HPDE6-E6E7 (cell line): ENCODE data around the gene OGFOD2.

ENCODE experiments used
- DNase-seq: peaks from one replicate; pipeline ENCODE4 v3.0.0; 2011; ENCODE audit warnings: missing footprints; ENCODE audit errors: extremely low spot score

OGFOD2 gene

DNA sequence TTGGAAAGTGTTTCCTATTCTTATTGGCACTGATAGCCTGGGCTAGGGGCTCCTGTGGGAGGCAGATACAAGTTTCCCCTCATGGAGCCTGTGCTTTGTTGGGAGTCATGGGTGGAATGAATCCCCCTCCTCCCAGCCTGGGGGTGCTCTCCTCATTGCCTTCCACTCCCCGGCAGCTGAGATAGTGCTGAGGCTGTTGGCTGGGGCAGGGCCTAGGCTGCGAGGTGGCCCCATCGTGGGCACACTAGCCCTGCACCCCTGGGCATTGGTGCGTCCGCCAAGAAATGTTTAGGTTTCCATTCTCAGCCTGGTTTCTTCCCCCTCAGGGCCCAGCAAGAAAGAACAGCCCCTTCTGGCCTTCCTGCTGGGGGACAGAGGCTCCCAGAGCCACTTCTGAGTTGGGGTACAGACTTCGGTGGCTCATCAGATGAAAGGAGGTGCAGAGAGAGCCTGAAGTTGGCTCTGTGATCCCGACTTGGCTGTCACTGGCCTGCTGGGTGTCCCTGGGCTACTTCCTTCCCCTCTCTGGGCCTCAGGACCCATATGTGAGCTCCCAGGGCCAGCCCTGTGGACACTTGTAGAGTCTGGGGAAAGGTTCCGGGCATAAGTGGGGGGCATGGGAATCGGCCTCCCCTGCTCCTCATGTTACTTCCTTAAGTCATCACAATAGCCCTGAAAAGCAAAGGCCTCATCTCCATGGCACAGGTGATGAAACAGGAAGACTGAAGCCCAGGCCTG is 2.8 kb downstream of the OGFOD2 start:
- no peak for DNase-seq

GRCh38 chr12:122978507-122978955 is 3.5 kb downstream of the OGFOD2 start:
- no peak for DNase-seq

DNA sequence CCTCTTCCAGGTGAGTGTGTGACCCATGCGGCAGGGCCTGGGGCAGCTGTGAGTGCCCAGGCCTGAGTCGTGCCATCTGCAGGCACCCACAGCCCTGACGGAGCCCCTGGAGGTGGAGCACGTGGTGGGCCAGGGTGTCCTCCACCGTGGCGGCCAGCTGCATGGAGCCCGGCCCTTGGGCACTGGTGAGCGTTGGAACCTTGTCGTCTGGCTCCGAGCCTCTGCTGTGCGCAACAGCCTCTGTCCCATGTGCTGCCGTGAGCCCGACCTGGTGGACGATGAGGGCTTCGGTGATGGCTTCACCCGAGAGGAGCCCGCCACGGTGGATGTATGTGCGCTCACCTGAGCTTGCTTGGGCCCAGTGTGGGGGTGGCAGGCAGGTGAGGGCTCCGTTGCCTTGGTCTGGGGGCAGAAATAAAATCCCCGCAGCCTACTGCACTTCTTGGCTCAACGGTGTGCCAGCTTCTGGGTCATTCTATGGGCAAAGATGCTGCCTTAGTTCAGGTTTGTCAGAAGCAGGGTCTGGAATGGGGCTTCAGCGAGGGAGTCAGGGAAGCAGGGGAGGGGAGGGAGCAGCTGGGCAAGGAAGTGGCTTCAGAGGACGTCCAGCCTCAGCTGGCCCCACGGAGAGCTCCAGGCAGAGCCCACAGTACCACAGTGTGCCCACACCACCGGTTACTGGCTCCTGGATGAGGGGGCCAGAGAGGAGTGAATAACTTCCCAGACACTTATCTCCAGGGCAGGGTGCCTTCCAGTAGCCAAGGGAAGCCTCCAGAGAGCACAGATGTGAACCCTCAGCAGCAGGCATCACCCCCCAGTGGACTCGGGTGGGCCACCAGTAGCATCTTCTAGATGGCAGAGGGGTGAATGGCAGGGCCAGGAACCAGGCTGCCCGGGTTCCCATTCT is 4.2 kb downstream of the OGFOD2 start:
- DNase-seq, result no peak

GRCh38 chr12:122979908-122980182 is 4.8 kb downstream of the OGFOD2 start:
- no peak for DNase-seq

DNA sequence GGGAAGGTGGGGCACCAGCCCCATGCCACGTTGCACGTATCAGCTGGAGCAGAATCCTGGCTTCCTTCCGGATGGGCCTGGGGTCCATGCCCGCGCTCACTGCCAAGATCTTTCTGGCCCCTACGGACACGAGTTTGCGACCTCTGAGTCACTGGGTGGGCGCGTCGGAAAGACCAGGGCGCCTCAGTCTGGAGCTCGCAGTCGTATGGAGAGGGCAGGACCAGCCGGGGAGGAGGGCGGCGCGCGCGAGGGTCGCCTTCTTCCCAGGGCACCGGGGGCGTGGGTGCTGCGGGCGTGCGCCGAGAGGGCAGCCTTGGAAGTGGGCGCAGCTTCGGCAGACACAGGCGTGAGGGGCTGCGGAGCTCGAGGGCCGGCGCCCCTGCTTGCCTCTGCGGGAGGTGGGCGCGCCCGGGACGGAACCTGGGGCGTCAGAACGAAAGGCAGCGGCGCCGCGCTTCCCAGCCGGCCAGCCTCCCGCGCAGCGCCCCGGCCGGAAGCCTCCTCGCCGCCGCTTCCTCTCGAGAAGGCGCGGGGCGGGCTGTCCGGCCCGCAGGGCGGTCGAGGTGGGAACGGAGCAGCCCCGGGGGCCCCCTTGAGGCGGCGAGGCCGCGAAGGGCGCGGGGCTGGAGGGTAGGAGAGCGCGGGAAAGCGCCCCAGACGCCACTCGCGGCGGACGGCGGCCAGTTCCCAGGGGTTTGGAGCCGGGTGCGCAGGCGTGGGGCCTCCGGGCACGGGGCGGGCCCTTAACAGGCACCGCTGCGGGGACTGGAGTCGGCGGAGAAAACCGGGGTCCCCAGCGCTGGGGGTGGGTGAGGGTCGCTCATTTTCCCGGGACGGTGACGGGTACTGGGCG is 5.4 kb downstream of the OGFOD2 start, which contains the start of gene ARL6IP4:
TSS of gene ARL6IP4 (plus strand) at position 499 of the 853 bp plus-strand sequence. CDS start 459 bp downstream, outside the sequence.
- DNase-seq, result peak; percentile 60

DNA sequence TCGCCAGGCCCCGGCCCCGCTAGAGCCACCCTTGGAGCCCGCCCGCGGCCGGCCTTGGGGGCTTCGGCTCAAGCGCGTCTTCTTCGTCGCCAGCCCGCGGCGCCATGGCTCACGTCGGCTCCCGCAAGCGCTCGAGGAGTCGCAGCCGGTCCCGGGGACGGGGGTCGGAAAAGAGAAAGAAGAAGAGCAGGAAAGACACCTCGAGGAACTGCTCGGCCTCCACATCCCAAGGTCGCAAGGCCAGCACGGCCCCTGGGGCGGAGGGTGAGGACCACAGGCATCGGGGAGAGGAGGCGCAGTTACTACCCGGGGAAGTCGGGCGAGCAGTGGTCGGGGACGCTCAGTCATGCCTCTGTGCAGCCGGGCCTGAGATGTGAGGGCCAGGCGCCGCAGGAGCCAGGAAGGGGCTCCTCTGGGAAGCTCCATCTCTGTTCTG is 6.0 kb downstream of the OGFOD2 start:
- no peak for DNase-seq

DNA sequence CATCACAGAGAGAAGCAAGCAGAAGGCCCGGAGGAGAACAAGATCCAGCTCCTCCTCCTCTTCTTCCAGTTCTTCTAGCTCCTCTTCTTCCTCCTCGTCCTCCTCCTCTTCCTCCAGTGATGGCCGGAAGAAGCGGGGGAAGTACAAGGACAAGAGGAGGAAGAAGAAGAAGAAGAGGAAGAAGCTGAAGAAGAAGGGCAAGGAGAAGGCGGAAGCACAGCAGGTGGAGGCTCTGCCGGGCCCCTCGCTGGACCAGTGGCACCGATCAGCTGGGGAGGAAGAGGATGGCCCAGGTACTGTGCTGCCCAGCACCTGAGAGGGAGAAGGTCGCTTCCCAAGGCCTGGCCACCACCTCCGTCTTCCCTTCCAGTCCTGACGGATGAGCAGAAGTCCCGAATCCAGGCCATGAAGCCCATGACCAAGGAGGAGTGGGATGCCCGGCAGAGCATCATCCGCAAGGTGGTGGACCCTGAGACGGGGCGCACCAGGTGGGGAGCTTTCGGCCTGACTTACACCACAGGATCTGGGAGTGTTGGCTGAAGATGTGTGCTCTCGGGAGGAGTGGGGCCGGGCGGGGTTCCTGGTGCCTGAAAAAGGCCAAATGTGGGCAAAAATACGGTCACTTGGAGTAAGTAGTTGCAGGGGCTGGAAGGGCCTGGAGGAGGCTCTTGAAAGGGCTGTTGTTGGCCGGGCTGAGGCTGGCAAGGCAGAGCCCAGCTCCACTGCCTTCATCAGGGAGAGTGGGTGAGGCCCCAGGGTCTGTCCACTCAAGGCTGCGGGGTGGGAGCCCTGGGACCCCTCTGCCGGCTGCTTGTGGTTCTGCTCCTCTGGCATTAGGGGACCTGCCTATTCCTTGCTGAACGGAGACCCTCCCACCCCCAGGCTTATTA is 6.8 kb downstream of the OGFOD2 start:
- DNase-seq, result no peak

DNA sequence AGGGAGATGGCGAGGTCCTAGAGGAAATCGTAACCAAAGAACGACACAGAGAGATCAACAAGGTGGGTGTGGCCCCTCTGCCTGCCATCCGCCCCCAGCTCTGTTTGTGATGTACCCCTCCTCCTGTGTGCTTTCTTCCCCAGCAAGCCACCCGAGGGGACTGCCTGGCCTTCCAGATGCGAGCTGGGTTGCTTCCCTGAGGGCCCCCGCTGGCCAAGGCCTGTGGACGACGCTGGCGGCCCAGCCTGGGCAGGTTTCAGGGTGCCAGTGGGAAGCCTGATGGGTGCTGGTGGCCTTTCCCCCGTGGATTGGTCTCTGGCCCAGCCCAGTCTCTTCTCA is 7.4 kb downstream of the OGFOD2 start:
- no peak for DNase-seq

- no peak for DNase-seq
Measured at GRCh38 chr12:122982963-122983788, 8.1 kb downstream of the OGFOD2 start.

GRCh38 chr12:122983789-122984515 is 8.9 kb downstream of the OGFOD2 start:
- DNase-seq, result no peak

- no peak for DNase-seq
Measured at GRCh38 chr12:122984612-122985337, 9.7 kb downstream of the OGFOD2 start.

DNA sequence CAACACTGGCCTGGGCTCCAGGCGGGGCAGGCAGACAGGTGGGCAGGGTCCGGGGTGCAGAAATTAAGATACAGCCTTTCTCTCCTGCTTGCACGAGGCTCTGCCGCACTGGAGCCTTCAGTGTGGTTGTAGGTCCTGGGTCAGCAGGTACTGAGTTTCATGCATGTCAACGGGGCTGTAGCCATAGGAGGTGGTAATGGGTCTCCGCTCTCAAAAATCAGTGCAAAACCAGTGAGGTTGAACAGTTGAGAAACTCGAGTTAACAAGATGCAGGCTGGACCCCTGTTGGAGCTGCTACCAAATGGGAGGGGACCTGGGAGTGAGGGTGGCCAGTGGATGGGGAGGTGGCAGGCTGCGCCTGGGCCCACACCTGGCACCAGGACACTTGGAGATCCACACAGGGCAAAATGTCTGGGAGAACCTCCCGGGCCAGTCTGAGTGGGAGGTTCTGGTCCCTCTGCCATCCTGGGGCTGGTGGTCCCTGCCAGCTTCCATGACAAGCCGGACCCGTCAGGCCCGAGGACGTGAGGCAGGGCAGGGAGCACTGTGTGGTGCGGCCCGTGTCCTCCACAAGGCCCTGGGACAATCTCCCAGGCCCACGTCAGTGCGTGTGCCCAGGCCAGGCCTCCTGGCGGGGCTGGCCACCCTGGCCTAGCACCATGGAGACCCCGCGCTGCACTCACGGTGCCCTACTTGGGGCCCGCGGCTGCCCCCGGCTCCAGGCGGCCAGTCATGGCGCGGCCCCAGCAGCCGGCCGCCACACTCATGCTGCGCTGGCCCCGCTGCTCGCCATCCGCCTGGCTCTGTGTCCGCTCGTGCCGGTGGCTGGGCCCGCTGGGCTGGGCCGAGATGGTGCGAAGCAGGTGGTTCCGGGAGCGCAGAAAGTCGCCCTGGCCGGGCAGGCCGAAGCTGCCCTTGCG is 10.6 kb downstream of the OGFOD2 start:
- DNase-seq, result no peak

DNA sequence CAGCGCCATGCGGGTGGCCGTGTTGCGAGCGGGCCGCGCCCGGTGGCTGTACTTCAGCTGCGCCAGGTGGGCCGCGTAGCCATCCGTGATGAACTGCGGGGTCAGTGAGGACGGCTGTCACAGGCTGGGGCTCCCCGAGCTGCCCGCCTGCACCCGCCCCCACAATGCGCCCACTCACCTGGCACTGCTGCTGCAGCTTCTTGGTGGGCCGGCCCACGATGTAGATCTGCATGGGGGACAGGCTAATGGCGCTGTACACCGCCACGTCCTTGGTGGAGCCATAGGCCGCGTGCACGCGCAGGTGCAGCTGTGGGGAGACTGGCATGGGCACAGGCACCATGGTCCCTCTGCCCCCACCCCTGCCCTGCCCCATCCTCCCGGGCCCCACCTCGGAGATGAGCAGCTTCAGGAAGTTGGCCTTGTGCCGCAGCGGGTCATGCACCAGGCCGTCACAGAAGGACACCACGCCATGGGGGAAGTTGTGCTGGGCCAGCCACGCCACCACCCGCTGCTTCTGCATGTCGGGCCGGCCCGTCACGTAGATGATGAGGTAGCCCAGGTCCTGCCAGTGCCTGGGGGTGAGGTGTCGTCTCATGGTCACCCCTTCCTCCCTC is 11.3 kb downstream of the OGFOD2 start:
- DNase-seq, result no peak

DNA sequence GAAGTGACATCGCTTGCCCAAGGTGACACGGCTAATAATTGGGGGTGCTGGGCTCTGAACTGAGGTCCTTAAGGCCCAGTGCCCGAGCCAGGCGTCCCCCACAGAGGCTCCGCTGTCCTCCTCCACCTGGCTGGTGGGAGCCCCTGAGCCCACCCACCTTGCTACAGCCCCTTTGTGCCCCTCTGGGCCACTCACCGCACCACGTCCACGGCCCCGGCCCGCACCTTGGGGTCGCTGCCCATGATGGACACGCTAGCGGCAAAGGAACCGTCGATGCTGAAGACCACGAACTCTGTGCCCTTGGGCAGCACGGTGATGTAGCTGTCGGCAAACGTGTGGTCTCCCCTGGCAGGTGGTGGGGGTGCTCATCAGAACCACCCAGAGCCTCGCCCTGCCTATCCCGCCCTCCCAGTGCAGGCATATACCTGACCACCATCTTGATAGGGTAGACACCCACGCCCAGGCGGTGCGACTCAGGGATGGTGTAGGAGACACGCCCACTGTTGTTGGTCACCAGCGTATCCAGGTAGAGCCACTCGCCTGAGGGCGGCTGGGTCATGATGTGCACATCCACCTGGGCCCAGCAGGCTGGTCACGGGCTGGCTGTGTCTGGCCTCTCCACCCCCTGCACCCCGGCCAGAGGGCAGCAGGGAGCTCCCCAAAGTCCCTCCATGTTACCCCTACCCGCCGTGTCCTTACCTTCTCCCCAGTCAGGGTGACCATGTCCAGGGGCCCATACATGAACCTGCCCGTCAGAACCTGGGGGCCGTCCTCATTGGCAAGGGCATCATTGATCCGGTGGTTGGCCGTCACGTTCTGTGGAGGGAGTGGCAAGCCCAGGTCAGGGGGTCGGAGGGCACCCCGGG is 12.3 kb downstream of the OGFOD2 start:
- DNase-seq, result no peak

GRCh38 chr12:122988036-122988435 is 13.0 kb downstream of the OGFOD2 start:
- no peak for DNase-seq

DNA sequence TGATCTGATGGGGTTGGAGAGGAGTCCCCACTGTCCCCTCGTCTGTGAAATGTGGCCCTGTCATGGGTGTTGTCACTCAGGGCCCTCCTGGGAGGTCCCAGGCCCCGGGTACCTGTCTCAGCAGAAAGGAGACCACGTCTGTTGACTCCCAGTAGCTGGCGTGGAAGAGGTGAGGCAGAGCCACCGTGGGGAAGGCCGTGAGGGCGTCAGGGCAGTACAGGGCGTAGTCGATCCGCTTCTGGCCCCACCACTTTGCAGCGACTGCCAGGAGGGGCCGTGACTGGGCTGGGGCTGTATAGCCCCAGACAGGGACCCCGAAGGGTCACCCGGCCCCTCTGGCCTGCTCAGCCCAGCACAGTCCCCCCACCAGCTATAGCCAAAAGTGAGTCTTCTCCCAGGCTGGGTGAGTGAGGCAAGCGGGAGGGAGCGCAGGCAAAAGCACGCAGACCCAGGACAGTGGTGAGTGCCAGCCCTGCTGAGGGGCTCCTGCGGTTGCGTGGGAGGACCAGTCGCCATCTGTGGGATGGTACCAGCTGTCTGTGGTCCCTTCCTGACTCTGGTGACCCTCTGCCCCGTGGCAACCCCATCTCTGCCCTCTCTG is 13.7 kb downstream of the OGFOD2 start:
- DNase-seq, result no peak
